ENCODE results near the gene C6orf47. TPM values are rescaled to one million over a fixed set of nuclear protein-coding genes. Genes with fewer than 3 reads are reported as not detected.

The C6orf47 gene
- total RNA-seq, 2 experiments from 2014 or later, result 16.7 to 18.5 TPM

- BruUV-seq (replicated peaks), result no TSS peak
- no peak overlapping the region for H3K27ac ChIP-seq (ENCODE audit: low read depth, low read length, poor library complexity, severe bottlenecking)
- H3K9me3 ChIP-seq (ENCODE audit: low read length), result no peaks in the 10 kb centered on the region
- no peak for DNase-seq (ENCODE audit: low spot score)
- H3K79me2 ChIP-seq (ENCODE audit: insufficient read depth, low read depth, low read length), result no peaks in the 10 kb centered on the region
- H4K20me1 ChIP-seq (ENCODE audit: insufficient read depth, low read length), result no peaks in the 10 kb centered on the region
- POLR2A ChIA-PET, result interaction anchor here (0.9 to 1.4 kb wide), 3 partner anchors 23 to 50 kb away, joined by 3 to 4 read pairs (median 3); no protein-coding TSS in a partner anchor
- no peak overlapping the region for H3K4me3 ChIP-seq (ENCODE audit: low read depth, low read length, poor library complexity, severe bottlenecking)
- peaks cover 12% of the 10 kb centered on the region for H3K4me1 ChIP-seq (ENCODE audit: insufficient read depth, low read length, poor library complexity, severe bottlenecking)
- TF ChIP-seq EZH2phosphoT487 (IDR thresholded peaks at IDR 0.05; ENCODE audit: borderline replicate concordance, low read depth, low read length) (no peak), CTCF (conservative IDR thresholded peaks at IDR 0.05; ENCODE audit: low read length) (no peak)
- peaks cover 80% of the 10 kb centered on the region for H3K36me3 ChIP-seq (ENCODE audit: insufficient read depth, low read length)
- CTCF ChIA-PET (ENCODE audit: unreplicated experiment), result interaction anchor here (0.5 to 0.6 kb wide), 3 partner anchors 20 to 51 kb away, joined by 3 read pairs; no protein-coding TSS in a partner anchor
- H2AFZ ChIP-seq (ENCODE audit: low read length), result no peak overlapping the region
- H3K4me2 ChIP-seq (ENCODE audit: low read length), result no peak overlapping the region
- H3K9me2 ChIP-seq (ENCODE audit: insufficient read depth, low read length), result no peaks in the 10 kb centered on the region
- intact Hi-C loops (cut with micrococcal nuclease; ENCODE audit: unreplicated experiment), result no loop called here
Observed at GRCh38 chr6:31690231-31691077, 29.9 kb upstream of the C6orf47 start.

- H3K36me3 ChIP-seq (ENCODE audit: insufficient read depth, low read length), result peaks cover 70% of the 10 kb centered on the region
- H3K9me3 ChIP-seq (ENCODE audit: low read length), result no peaks in the 10 kb centered on the region
- DNase-seq (ENCODE audit: low spot score), result no peak
- H3K4me3 ChIP-seq (ENCODE audit: low read depth, low read length, poor library complexity, severe bottlenecking), result no peak overlapping the region
- H3K4me2 ChIP-seq (ENCODE audit: low read length), result peak overlapping the region; percentile 28
- no peaks in the 10 kb centered on the region for H3K79me2 ChIP-seq (ENCODE audit: insufficient read depth, low read depth, low read length)
- TF ChIP-seq EZH2phosphoT487 (IDR thresholded peaks at IDR 0.05; ENCODE audit: borderline replicate concordance, low read depth, low read length), result no peak
- TF ChIP-seq CTCF (conservative IDR thresholded peaks at IDR 0.05; ENCODE audit: low read length), result peak; percentile 73
- CTCF ChIA-PET (ENCODE audit: unreplicated experiment), result interaction anchor here (0.5 to 0.6 kb wide), 2 partner anchors 21 to 80 kb away, joined by 3 to 5 read pairs; no protein-coding TSS in a partner anchor
- H4K20me1 ChIP-seq (ENCODE audit: insufficient read depth, low read length), result no peaks in the 10 kb centered on the region
- no TSS peak for BruUV-seq (replicated peaks)
- H3K9me2 ChIP-seq (ENCODE audit: insufficient read depth, low read length), result no peaks in the 10 kb centered on the region
- POLR2A ChIA-PET, result interaction anchor here (0.6 to 1.4 kb wide), 3 partner anchors 9 to 51 kb away, joined by 3 to 4 read pairs (median 3); no protein-coding TSS in a partner anchor
- H3K27ac ChIP-seq (ENCODE audit: low read depth, low read length, poor library complexity, severe bottlenecking), result no peak overlapping the region
- H3K4me1 ChIP-seq (ENCODE audit: insufficient read depth, low read length, poor library complexity, severe bottlenecking), result peaks cover 12% of the 10 kb centered on the region
- intact Hi-C loops (cut with micrococcal nuclease; ENCODE audit: unreplicated experiment), result loop anchor here (10.0 kb wide), 2 partner anchors 205 to 465 kb away; partner anchors contain the start of gene EHMT2
- H2AFZ ChIP-seq (ENCODE audit: low read length), result no peak overlapping the region
Observed at GRCh38 chr6:31689249-31690110, 28.9 kb upstream of the C6orf47 start.

Measured in OCI-LY7 (cell line).